ENCODE data around the gene PRDM16. TPM values are rescaled to one million over a fixed set of nuclear protein-coding genes. Genes with fewer than 3 reads are reported as not detected.

Gene PRDM16
- total RNA-seq, 1 experiment from 2014 or later, result 0.17 TPM

- H3K27ac ChIP-seq (ENCODE audit: insufficient read length, low read depth, low read length), result no peak overlapping the region
- no peak overlapping the region for H3K56ac ChIP-seq (ENCODE audit: insufficient read length, low read depth, low read length)
- no peak overlapping the region for H2BK15ac ChIP-seq (ENCODE audit: low read depth, low read length)
- no peak overlapping the region for H4K8ac ChIP-seq (replicated peaks; ENCODE audit: insufficient read length, low read depth, low read length)
- H3K9me3 Mint-ChIP-seq, result no peaks in the 10 kb centered on the region
- H3K4me3 Mint-ChIP-seq, result peak overlapping the region in 1 of 2 experiments; percentile 81; a peak in 1 of 5 replicates
- no peak overlapping the region for H2AFZ ChIP-seq (ENCODE audit: low read length)
- H3K14ac ChIP-seq (ENCODE audit: insufficient read depth, low read length), result no peak overlapping the region; the same call in 1 of the 2 replicates
- no peaks in the 10 kb centered on the region for H3K27me3 Mint-ChIP-seq (ENCODE audit: low read depth)
- no peak overlapping the region for H3K18ac ChIP-seq (ENCODE audit: insufficient read length, low read depth, low read length)
- H2BK120ac ChIP-seq (ENCODE audit: low read depth, low read length, poor library complexity, severe bottlenecking), result no peak overlapping the region
- TF ChIP-seq CTCF (conservative IDR thresholded peaks at IDR 0.05), result no peak
- peaks cover 7% of the 10 kb centered on the region for H3K79me1 ChIP-seq (ENCODE audit: insufficient read depth, low read depth, low read length, poor library complexity, severe bottlenecking)
- no peak overlapping the region for H2BK20ac ChIP-seq (ENCODE audit: low read depth, low read length, poor library complexity, severe bottlenecking)
- H3K27me3 ChIP-seq (ENCODE audit: insufficient read depth, low read length), result no peaks in the 10 kb centered on the region
- H3K79me2 ChIP-seq (ENCODE audit: insufficient read depth, low read length), result no peaks in the 10 kb centered on the region; the same call in 1 of the 2 replicates
- no peak overlapping the region for H4K5ac ChIP-seq (ENCODE audit: insufficient read length, low read depth, low read length)
- H3K27ac Mint-ChIP-seq, result no peak overlapping the region
- H3K4me2 ChIP-seq (ENCODE audit: insufficient read depth, insufficient read length, low read length), result no peak overlapping the region
- DNase-seq, result no peak
- H2AK5ac ChIP-seq (ENCODE audit: insufficient read length, low read length), result no peak overlapping the region
- WGBS (ENCODE audit: extremely low coverage, insufficient read length, low lambda C conversion rate), result no CpG with 5 or more reads among the region's 12 CpGs
- H2BK5ac ChIP-seq (ENCODE audit: insufficient read length, low read length), result no peak overlapping the region
- H3K23me2 ChIP-seq (ENCODE audit: insufficient read length, low read depth, low read length, poor library complexity, severe bottlenecking), result peaks cover 3% of the 10 kb centered on the region
- H2BK12ac ChIP-seq (ENCODE audit: insufficient read length, low read depth, low read length), result no peak overlapping the region
- no peaks in the 10 kb centered on the region for H3K4me1 ChIP-seq (ENCODE audit: insufficient read depth, low read length)
- H3K9me3 ChIP-seq (ENCODE audit: control insufficient read depth, low read depth, low read length), result no peaks in the 10 kb centered on the region
- peaks cover 18 to 34% of the 10 kb centered on the region in 2 experiments for H3K4me1 Mint-ChIP-seq
- no peak overlapping the region for H3T11ph ChIP-seq (ENCODE audit: low read length)
- H3K4ac ChIP-seq (ENCODE audit: low read depth, low read length), result no peak overlapping the region
- no peak overlapping the region for H3K9ac ChIP-seq (ENCODE audit: extremely low read depth, insufficient read length, low read length)
- no peak overlapping the region for H3K23ac ChIP-seq (ENCODE audit: insufficient read length, low read depth, low read length)
- H4K20me1 ChIP-seq (ENCODE audit: control insufficient read depth, insufficient read depth, insufficient read length), result no peaks in the 10 kb centered on the region
- H4K91ac ChIP-seq (ENCODE audit: insufficient read length, low read depth, low read length), result no peak overlapping the region
- peaks cover 0 to 20% (median 16%) of the 10 kb centered on the region in 3 experiments; a peak in 4 of 7 replicates for H3K36me3 Mint-ChIP-seq (ENCODE audit: insufficient read depth in 1 of 3, low read depth in 3 of 3)
These were observed 387.5 kb downstream of the PRDM16 start for GRCh38 chr1:3456449-3456963.

Data from H9 (cell line).